Retinal pigment epithelial cell (primary cell): ENCODE data around the gene IGFL3.
A peak's percentile ranks its signal among the peaks of the same experiment; 100 is the strongest.

Experiments used
- DNase-seq: peaks from one replicate; pipeline ENCODE4 v3.0.0-alpha.2; 2010; ENCODE audit warnings: low read depth
- H3K4me3 ChIP-seq: 2 replicates; pipeline ENCODE4 v1.5.1; 2011; ENCODE audit warnings: mild to moderate bottlenecking, low read length, control low read depth, moderate library complexity
- CTCF ChIP-seq: conservative IDR thresholded peaks from 2 replicates; pipeline ENCODE4 v1.5.1; 2011; ENCODE audit warnings: low read depth, low read length, control low read depth, inconsistent platforms

The IGFL3 gene

GRCh38 chr19:46125447-46125846, 959 bp upstream of the IGFL3 start:
- no peak for DNase-seq
- no peak for TF ChIP-seq CTCF
- no peak overlapping the region for H3K4me3 ChIP-seq

GRCh38 chr19:46118136-46118535, 6.4 kb downstream of the IGFL3 start:
- DNase-seq: no peak
- no peak overlapping the region for H3K4me3 ChIP-seq
- no peak for TF ChIP-seq CTCF

- H3K4me3 ChIP-seq: no peak overlapping the region
- no peak for TF ChIP-seq CTCF
- DNase-seq: no peak
Measured at GRCh38 chr19:46116121-46116520, 8.4 kb downstream of the IGFL3 start.

GRCh38 chr19:46115396-46116106, 8.9 kb downstream of the IGFL3 start:
- DNase-seq: peak; percentile 8
- no peak overlapping the region for H3K4me3 ChIP-seq
- no peak for TF ChIP-seq CTCF

GRCh38 chr19:46113726-46114125, 10.8 kb downstream of the IGFL3 start:
- DNase-seq: no peak
- no peak for TF ChIP-seq CTCF
- no peak overlapping the region for H3K4me3 ChIP-seq

- DNase-seq: no peak
- H3K4me3 ChIP-seq: no peak overlapping the region
- TF ChIP-seq CTCF: no peak
Measured at GRCh38 chr19:46112527-46112926, 12.0 kb downstream of the IGFL3 start.

- DNase-seq: no peak
- no peak overlapping the region for H3K4me3 ChIP-seq
- TF ChIP-seq CTCF: no peak
Measured at GRCh38 chr19:46111376-46111775, 13.1 kb downstream of the IGFL3 start.
